ENCODE results near the gene RCAN2.

DNA sequence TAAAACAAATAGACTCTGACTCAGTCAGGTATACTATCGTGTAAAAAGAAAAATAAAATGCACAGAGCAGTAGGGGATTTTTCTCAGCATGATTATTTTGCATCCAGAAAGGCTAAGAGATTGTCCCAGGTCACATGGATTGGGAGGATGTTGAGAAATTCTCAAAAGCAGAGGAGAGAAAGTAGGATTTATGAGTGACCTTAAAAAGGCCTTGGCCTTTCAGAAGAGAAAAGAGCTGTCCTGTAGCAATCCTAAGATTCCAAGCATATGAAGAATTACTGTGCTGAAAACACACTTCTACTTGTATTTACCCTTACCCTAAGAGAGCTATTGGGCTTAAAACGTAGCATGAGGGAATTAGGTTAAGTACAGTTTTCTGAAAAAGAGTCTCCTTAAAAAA, 170.7 kb downstream of the RCAN2 start:
- TF ChIP-seq, protein P1, sequence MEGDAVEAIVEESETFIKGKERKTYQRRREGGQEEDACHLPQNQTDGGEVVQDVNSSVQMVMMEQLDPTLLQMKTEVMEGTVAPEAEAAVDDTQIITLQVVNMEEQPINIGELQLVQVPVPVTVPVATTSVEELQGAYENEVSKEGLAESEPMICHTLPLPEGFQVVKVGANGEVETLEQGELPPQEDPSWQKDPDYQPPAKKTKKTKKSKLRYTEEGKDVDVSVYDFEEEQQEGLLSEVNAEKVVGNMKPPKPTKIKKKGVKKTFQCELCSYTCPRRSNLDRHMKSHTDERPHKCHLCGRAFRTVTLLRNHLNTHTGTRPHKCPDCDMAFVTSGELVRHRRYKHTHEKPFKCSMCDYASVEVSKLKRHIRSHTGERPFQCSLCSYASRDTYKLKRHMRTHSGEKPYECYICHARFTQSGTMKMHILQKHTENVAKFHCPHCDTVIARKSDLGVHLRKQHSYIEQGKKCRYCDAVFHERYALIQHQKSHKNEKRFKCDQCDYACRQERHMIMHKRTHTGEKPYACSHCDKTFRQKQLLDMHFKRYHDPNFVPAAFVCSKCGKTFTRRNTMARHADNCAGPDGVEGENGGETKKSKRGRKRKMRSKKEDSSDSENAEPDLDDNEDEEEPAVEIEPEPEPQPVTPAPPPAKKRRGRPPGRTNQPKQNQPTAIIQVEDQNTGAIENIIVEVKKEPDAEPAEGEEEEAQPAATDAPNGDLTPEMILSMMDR (IDR thresholded peaks at IDR 0.05; ENCODE audit: insufficient read depth, low read length) = no peak
- no peak for TF ChIP-seq POLR2AphosphoS5 (IDR thresholded peaks at IDR 0.05; ENCODE audit: low read depth)

Measured in HL-60 (cell line).